WI38 (cell line): ENCODE measurements around the gene LENG9.
"Not testable (repeated sequence)": the region's sequence is repeated elsewhere in the genome, so short reads cannot be mapped to it uniquely, and the experiment has no call there.

Experiments used
- H3K4me3 ChIP-seq: 2 replicates; pipeline ENCODE4 v1.5.1; 2011; ENCODE audit warnings: low read depth, mild to moderate bottlenecking, control low read depth, low read length
- CTCF ChIP-seq: IDR thresholded peaks from 2 replicates; pipeline ENCODE4 v1.5.1; 2012; ENCODE audit warnings: low read depth, mild to moderate bottlenecking, control low read depth, low read length

Gene LENG9

GRCh38 chr19:54463531-54464043, at the start of gene LENG9:
Gene LENG9 (minus strand): TSS chr19:54463778. CDS start chr19:54463526, 252 bp downstream.
- H3K4me3 ChIP-seq: peak within 1 kb of the TSS; percentile 59
- no peak for TF ChIP-seq CTCF

- not testable (repeated sequence) for H3K4me3 ChIP-seq
These were observed 45.8 kb upstream of the LENG9 start for GRCh38 chr19:54509200-54509940.

- not testable (repeated sequence) for H3K4me3 ChIP-seq
These were observed 44.9 kb upstream of the LENG9 start for GRCh38 chr19:54508487-54508886.

- no peak for TF ChIP-seq CTCF
- H3K4me3 ChIP-seq: no peak overlapping the region
These were observed 44.2 kb upstream of the LENG9 start for GRCh38 chr19:54507824-54508223.

- H3K4me3 ChIP-seq: not testable (repeated sequence)
These were observed 43.6 kb upstream of the LENG9 start for GRCh38 chr19:54507038-54507717.

- H3K4me3 ChIP-seq: no peak overlapping the region
- no peak for TF ChIP-seq CTCF
These were observed 42.5 kb upstream of the LENG9 start for GRCh38 chr19:54506079-54506478.

- H3K4me3 ChIP-seq: not testable (repeated sequence)
These were observed 42.0 kb upstream of the LENG9 start for GRCh38 chr19:54505542-54505941.

GRCh38 chr19:54502518-54503048, 39.0 kb upstream of the LENG9 start, which contains the start of gene LAIR2:
Gene LAIR2 (plus strand): TSS chr19:54502831. CDS start chr19:54502919, 88 bp downstream.
- TF ChIP-seq CTCF: no peak
- no peak within 1 kb of the TSS for H3K4me3 ChIP-seq

GRCh38 chr19:54498451-54498772, 34.8 kb upstream of the LENG9 start:
- H3K4me3 ChIP-seq: not testable (repeated sequence)

GRCh38 chr19:54497747-54498450, 34.3 kb upstream of the LENG9 start:
- H3K4me3 ChIP-seq: not testable (repeated sequence)

GRCh38 chr19:54495284-54495683, 31.7 kb upstream of the LENG9 start:
- H3K4me3 ChIP-seq: not testable (repeated sequence)
